Subcutaneous adipose tissue (tissue), 4 donors: ENCODE data around the gene HEG1. TPM values are rescaled to one million over a fixed set of nuclear protein-coding genes. Genes with fewer than 3 reads are reported as not detected.

ENCODE experiments used
- total RNA-seq, 4 donors: library from RNA; depleted of rRNA; stranded (reverse); fragments of >200 nt; gene quantifications; one replicate each; pipeline ENCODE4 v1.1.0, GENCODE V29; 2016
- TF ChIP-seq, protein P1 (sequence below): fragments of 450-650 bp; IDR thresholded peaks from one replicate; pipeline ENCODE4 v1.5.1; 2016; ENCODE audit warnings: low read depth, mild to moderate bottlenecking, control low read depth, antibody characterized with exemption, moderate library complexity

HEG1 gene
- total RNA-seq, 4 donors from 2014 or later = 26.7 to 72.5 (median 36.2) TPM

DNA sequence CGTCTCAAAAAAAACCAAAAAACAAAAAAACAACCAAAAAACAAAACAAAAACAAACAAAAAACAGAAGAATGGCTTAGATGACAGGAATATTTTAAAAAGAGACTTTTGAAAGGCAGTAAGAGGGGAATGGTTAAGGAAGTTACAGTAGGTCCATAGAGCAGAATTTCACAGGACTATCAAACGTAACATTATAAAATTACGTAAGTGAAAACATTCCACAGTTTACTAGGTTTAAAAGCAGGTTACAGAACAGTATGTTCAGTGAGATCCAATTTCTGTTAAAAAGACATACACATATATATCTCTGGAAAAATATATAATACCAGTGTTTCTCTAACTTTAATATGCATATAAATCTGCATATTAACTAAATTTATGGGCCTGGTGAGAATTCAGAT lies 71.0 kb downstream of the HEG1 start:
- TF ChIP-seq, protein P1, sequence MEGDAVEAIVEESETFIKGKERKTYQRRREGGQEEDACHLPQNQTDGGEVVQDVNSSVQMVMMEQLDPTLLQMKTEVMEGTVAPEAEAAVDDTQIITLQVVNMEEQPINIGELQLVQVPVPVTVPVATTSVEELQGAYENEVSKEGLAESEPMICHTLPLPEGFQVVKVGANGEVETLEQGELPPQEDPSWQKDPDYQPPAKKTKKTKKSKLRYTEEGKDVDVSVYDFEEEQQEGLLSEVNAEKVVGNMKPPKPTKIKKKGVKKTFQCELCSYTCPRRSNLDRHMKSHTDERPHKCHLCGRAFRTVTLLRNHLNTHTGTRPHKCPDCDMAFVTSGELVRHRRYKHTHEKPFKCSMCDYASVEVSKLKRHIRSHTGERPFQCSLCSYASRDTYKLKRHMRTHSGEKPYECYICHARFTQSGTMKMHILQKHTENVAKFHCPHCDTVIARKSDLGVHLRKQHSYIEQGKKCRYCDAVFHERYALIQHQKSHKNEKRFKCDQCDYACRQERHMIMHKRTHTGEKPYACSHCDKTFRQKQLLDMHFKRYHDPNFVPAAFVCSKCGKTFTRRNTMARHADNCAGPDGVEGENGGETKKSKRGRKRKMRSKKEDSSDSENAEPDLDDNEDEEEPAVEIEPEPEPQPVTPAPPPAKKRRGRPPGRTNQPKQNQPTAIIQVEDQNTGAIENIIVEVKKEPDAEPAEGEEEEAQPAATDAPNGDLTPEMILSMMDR = no peak

DNA sequence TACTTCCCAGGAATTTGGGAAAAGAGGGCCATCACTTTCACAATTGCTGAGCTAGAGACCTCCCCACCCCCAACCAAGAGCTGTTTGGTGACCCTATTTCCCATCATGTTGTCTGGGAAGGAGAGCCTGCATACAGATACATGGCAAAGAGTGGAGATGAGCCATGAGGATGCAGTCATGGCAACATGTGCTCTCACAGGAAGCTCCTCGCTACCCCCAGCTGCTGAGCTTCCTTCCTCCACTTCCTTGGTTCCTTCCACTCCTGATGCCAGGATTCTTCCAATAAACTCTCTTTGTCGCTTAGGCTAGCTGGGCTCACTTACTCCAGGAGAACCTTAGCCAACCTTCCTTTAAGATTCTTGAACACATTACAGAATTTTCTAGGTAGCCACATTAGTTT lies 72.9 kb downstream of the HEG1 start:
- TF ChIP-seq, protein P1 = no peak

DNA sequence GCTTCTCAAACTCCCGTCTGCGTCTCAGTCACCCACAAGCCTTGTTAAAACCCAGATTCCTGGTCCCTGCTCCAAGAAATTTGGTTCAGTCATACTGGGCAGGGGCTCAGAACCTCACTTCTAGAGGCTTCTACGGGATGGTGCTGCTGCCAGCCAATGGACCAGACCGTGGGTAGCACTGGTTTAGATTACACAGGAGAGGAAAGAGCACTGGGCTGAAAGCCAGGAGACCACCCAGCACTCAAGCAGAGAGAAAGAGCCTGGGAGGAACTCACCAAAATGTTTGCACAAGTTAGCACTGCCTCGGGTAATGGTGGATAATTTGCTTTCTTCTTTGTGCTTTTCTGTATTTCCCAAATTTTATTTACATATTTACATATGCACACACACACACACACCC lies 74.3 kb downstream of the HEG1 start:
- TF ChIP-seq, protein P1 = no peak

DNA sequence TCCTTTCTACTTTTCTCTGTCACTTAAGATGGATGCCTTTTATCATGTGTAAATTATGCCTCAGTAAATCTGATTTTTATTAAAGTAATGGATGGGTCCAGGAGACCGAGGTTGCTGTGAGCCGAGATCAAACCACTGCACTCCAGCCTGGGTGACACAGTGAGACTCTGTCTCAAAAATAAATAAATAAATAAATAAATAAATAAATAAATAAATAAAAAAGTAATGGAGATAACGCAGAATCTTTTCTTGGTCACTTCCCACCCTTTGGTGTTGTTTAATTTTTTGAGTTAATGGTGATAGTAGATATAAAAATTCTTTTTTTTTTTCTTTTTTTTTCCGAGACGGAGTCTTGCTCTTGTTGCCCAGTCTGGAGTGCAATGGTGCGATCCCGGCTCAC lies 77.2 kb downstream of the HEG1 start:
- TF ChIP-seq, protein P1 = no peak

DNA sequence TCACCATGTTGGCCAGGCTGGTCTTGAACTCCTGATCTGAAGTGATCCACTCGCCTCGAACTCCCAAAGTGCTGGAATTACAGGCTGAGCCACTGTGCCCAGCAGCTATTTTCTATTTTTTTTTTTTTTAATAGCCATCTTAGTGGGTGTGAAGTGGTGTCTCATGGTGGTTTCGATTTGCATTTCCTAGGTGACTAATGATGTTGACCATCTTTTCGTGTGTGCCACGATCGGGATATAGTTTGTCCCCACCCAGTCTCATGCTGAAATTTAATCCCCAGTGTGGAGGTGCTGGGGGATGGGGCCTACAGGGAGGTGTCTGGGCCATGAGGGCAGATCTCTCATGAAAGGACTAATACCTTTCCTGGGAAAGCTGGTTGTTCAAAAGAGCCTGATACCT lies 79.4 kb downstream of the HEG1 start:
- TF ChIP-seq, protein P1 = no peak

DNA sequence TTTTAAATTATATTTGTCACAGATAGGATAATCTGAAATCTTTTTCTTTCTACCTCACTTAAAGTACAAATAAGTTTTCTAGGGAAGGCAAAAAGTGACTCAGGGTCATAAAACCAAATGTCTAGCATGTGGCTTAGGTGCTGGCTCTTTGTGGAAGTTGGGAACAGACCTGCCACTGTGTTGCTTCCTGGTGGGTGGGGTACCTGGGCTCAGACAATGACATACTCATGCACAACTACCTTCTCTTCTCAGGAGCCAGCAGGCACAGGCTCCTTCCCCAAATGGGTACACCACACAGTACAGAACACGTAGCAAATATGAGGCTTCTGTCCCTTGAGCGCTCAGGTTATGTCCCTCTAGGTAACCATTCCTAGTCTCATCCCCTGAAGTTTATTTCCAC lies 81.1 kb downstream of the HEG1 start:
- TF ChIP-seq, protein P1 = no peak

DNA sequence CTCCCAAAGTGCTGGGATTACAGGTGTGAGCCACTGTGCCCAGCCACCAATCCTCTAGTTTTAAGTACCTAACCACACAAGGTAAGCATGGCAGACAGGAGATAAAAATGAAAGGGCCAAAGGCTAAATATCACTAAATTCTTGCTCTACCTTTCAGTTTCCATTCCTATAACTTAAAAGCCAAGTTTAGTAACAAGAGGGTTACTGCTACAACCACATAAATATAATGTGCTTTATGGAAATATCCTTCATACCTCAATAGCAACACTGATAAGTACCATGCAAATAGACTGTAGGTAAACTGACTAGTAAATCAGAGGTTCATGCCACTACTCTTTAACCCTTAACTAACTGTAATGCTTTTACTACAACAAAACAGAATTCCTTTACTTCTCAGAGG lies 82.5 kb downstream of the HEG1 start:
- TF ChIP-seq, protein P1 = no peak

DNA sequence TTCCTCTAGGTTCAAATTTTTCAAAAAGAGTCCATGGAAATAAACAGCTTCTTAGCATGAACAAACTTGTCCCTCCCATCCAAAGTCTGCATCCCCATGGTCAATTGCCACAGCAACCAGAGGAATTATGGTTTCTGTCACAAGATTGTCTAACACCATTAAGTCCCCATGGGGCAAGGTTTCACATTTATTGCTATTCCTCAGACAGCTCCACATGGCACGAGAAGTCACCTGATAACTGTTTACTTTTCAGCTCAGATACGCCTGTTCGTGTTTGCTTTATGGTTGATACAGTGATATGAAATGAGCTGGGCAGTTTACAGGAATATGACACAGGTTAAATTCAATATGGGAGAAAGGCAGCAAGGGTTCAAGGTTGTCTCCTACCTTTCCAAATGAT lies 83.3 kb downstream of the HEG1 start:
- TF ChIP-seq, protein P1 = no peak
